ENCODE measurements around the gene UNCX. TPM values are rescaled to one million over a fixed set of nuclear protein-coding genes. Genes with fewer than 3 reads are reported as not detected.

UNCX gene
- total and polyA plus RNA-seq, 4 donors = not detected

DNA sequence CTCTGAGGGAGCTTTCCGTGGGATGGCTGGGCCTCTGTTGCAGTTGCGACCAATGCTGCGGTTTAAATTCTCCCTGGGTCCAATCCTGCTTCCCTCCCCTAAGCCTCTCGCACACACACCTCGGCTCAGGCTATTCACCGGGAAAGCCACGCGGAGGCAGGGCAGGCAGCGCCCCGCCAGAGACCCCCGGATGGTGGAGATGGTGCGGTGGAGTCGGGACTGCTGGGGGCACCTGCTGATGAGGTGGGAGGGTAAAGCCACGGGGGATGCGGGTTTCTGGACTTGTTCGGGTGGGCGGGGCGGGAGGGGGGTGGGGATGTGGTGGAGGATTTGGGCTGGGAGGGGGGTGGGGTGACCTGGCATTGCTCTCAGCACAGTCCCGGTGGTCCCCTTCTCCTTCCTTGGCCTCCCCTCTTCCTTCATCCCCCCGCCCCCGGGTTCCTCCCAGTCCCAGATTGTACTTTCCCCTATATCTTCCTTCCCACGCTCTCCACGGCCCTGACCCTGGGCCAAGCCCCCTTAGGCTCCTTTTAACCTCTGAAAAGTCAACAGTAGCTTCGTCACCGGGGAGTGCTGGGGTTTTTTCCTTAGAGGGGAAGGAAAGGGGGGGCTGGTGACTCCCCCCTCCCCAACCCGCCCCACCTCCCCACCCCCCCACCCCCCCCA is 16.4 kb downstream of the UNCX start:
- 2 to 3% methylated on average over 25 to 26 of the region's 26 CpGs for WGBS, 2 donors
- H3K36me3 ChIP-seq (ENCODE audit: control insufficient read depth in 4 of 4, insufficient read depth in 4 of 4, low read length in 4 of 4) = no peaks in the 10 kb centered on the region
- H3K4me1 ChIP-seq (ENCODE audit: control insufficient read depth in 5 of 5, insufficient read depth in 5 of 5, low read length in 5 of 5) = peaks cover 0 to 21% (median 3%) of the 10 kb centered on the region in 5 donors
- H3K27me3 ChIP-seq (ENCODE audit: control insufficient read depth in 3 of 3, insufficient read depth in 3 of 3, low read length in 2 of 3) = peaks cover 11 to 72% (median 46%) of the 10 kb centered on the region in 3 donors
- no peak overlapping the region for H3K9ac ChIP-seq (ENCODE audit: insufficient read depth in 1 of 2, low read length in 2 of 2)
- no peak overlapping the region for H3K4me3 ChIP-seq
- TF ChIP-seq, protein P1, sequence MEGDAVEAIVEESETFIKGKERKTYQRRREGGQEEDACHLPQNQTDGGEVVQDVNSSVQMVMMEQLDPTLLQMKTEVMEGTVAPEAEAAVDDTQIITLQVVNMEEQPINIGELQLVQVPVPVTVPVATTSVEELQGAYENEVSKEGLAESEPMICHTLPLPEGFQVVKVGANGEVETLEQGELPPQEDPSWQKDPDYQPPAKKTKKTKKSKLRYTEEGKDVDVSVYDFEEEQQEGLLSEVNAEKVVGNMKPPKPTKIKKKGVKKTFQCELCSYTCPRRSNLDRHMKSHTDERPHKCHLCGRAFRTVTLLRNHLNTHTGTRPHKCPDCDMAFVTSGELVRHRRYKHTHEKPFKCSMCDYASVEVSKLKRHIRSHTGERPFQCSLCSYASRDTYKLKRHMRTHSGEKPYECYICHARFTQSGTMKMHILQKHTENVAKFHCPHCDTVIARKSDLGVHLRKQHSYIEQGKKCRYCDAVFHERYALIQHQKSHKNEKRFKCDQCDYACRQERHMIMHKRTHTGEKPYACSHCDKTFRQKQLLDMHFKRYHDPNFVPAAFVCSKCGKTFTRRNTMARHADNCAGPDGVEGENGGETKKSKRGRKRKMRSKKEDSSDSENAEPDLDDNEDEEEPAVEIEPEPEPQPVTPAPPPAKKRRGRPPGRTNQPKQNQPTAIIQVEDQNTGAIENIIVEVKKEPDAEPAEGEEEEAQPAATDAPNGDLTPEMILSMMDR (IDR thresholded peaks at IDR 0.05; ENCODE audit: control extremely low read depth, extremely low read depth) = no peak
- H3K27ac ChIP-seq (ENCODE audit: low read depth in 1 of 2, low read length in 1 of 2) = no peak overlapping the region
- H3K9me3 ChIP-seq (ENCODE audit: control insufficient read depth in 4 of 4, insufficient read depth in 3 of 4, low read length in 3 of 4) = peaks cover 0 to 3% (median 0%) of the 10 kb centered on the region in 4 donors
- no peak for ATAC-seq (ENCODE audit: insufficient read depth, low FRiP score)
- DNase-seq = no peak

DNA sequence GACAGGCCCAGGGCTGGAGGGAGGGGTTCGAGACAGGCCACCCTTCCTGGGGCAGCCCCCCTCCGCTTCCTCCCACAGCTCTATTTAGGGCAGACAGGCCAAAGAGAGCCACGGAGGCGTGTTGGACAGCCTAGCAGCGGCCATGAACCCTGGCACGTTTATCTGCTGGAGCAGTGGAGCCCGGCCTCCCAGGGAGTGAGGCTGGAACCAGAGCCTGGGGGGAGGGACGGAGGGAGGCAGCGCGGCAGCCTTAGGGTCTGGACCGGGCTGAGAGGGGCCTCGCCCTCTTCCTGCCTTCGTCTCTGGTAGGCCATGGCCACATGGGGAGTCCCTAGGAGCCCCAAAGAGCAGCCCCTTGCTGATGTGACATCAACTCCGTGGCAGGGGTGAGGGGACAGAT is 17.1 kb downstream of the UNCX start:
- no peak overlapping the region for H3K27ac ChIP-seq (ENCODE audit: low read depth in 1 of 2, low read length in 1 of 2)
- peaks cover 0 to 21% (median 3%) of the 10 kb centered on the region in 5 donors for H3K4me1 ChIP-seq (ENCODE audit: control insufficient read depth in 5 of 5, insufficient read depth in 5 of 5, low read length in 5 of 5)
- H3K4me3 ChIP-seq = no peak overlapping the region
- WGBS, 2 donors = 7 to 8% methylated on average over 14 of the region's 14 CpGs
- no peak overlapping the region for H3K9ac ChIP-seq (ENCODE audit: insufficient read depth in 1 of 2, low read length in 2 of 2)
- H3K36me3 ChIP-seq (ENCODE audit: control insufficient read depth in 4 of 4, insufficient read depth in 4 of 4, low read length in 4 of 4) = no peaks in the 10 kb centered on the region
- peaks cover 10 to 72% (median 40%) of the 10 kb centered on the region in 3 donors for H3K27me3 ChIP-seq (ENCODE audit: control insufficient read depth in 3 of 3, insufficient read depth in 3 of 3, low read length in 2 of 3)
- TF ChIP-seq, protein P1 (IDR thresholded peaks at IDR 0.05; ENCODE audit: control extremely low read depth, extremely low read depth) = no peak
- DNase-seq (peak; percentile 59 to 79 (median 68)), ATAC-seq (ENCODE audit: insufficient read depth, low FRiP score) (no peak)
- H3K9me3 ChIP-seq (ENCODE audit: control insufficient read depth in 4 of 4, insufficient read depth in 3 of 4, low read length in 3 of 4) = peaks cover 0 to 3% (median 0%) of the 10 kb centered on the region in 4 donors

DNA sequence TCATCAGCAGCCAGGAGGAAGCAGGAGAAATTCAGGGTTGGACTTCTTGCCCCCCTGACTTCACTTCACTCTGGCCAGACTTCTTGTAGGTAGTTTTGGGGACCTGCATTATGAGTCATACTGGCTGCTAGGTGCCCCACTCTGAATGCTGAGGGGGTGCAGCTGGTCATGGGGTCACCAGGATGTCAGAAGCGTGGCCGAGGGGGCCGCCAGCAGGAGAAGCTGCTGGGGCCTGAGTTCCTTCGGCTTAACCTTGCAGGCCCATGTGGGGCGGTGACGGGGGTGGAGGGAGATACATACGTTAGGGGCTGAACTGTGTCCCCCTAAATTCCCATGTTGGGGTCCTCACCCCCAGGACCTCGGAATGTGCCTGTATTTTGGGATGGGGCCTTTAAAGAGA is 18.2 kb downstream of the UNCX start:
- ATAC-seq (ENCODE audit: insufficient read depth, low FRiP score) = no peak

More for the DNA sequence above, 18.2 kb downstream of the UNCX start:
- Histone ChIP-seq H3K4me3 (no peak overlapping the region), H3K9me3 (ENCODE audit: control insufficient read depth in 4 of 4, insufficient read depth in 3 of 4, low read length in 3 of 4) (peaks cover 0 to 3% (median 0%) of the 10 kb centered on the region in 4 donors), H3K4me1 (ENCODE audit: control insufficient read depth in 5 of 5, insufficient read depth in 5 of 5, low read length in 5 of 5) (peaks cover 0 to 21% (median 3%) of the 10 kb centered on the region in 5 donors), H3K27ac (ENCODE audit: low read depth in 1 of 2, low read length in 1 of 2) (no peak overlapping the region), H3K36me3 (ENCODE audit: control insufficient read depth in 4 of 4, insufficient read depth in 4 of 4, low read length in 4 of 4) (no peaks in the 10 kb centered on the region), H3K27me3 (ENCODE audit: control insufficient read depth in 3 of 3, insufficient read depth in 3 of 3, low read length in 2 of 3) (peaks cover 19 to 72% (median 28%) of the 10 kb centered on the region in 3 donors), H3K9ac (ENCODE audit: insufficient read depth in 1 of 2, low read length in 2 of 2) (no peak overlapping the region)
- no peak for DNase-seq
- 83 to 85% methylated on average over 8 of the region's 8 CpGs for WGBS, 2 donors
- TF ChIP-seq, protein P1 (IDR thresholded peaks at IDR 0.05; ENCODE audit: control extremely low read depth, extremely low read depth) = no peak

All from lung (tissue), 12 donors.